SK-N-SH (cell line): ENCODE data around the gene MSANTD7.

Experiments
- CTCF ChIP-seq: fragments of 200-600 bp; sonication (generic); IDR thresholded peaks from 2 replicates; pipeline ENCODE4 v1.6.1; 2017; ENCODE audit warnings: antibody characterized with exemption, mild to moderate bottlenecking, moderate library complexity
- EP300 ChIP-seq, 2 experiments: IDR thresholded peaks; 2 replicates each; pipeline versions ENCODE4 v1.4.0 to v1.6.1; 2012; ENCODE audit warnings: borderline replicate concordance in 1 of 2, low read depth in 1 of 2, low read length in 1 of 2
- FOXJ3 ChIP-seq: sonication (generic); formaldehyde crosslinking; IDR thresholded peaks from 2 replicates; pipeline ENCODE4 v1.5.1; 2020; ENCODE audit warnings: mild to moderate bottlenecking, missing genetic modification reagents
- GABPA ChIP-seq: IDR thresholded peaks from 2 replicates; pipeline ENCODE4 v1.4.0; 2012; ENCODE audit warnings: low read depth, mild to moderate bottlenecking
- MEF2A ChIP-seq: IDR thresholded peaks from 2 replicates; pipeline ENCODE4 v1.4.0; 2012; ENCODE audit warnings: low read depth, borderline replicate concordance
- MXI1 ChIP-seq: IDR thresholded peaks from 2 replicates; pipeline ENCODE4 v1.6.1; 2012; ENCODE audit warnings: mild to moderate bottlenecking, low read depth, low read length, improper control_type of control experiment
- POLR2AphosphoS5 ChIP-seq: IDR thresholded peaks from 2 replicates; pipeline ENCODE4 v1.6.1; 2012; ENCODE audit warnings: low read depth, low read length
- TAF1 ChIP-seq: IDR thresholded peaks from 2 replicates; pipeline ENCODE4 v1.6.1; 2012; ENCODE audit warnings: low read depth, mild to moderate bottlenecking, low read length, moderate library complexity, borderline replicate concordance
- TEAD4 ChIP-seq: IDR thresholded peaks from 2 replicates; pipeline ENCODE4 v1.4.0; 2012; ENCODE audit warnings: mild to moderate bottlenecking, borderline replicate concordance; ENCODE audit not compliant: insufficient read depth
- USF2 ChIP-seq: fragments of 150-350 bp; IDR thresholded peaks from 2 replicates; pipeline ENCODE4 v1.6.1; 2017; ENCODE audit warnings: antibody characterized with exemption, low read length, low read depth, borderline replicate concordance
- ZBTB33 ChIP-seq: IDR thresholded peaks from 2 replicates; pipeline ENCODE4 v1.4.0; 2012; ENCODE audit warnings: low read depth, borderline replicate concordance

GRCh38 chr10:14843327-14843988, 5.4 kb downstream of the MSANTD7 start:
- TF ChIP-seq USF2 (no peak), CTCF (no peak), EP300 (IDR thresholded peaks at IDR 0.05; ENCODE audit: borderline replicate concordance in 1 of 2, low read depth in 1 of 2, low read length in 1 of 2) (no peak), FOXJ3 (CRISPR knock-in tag) (no peak), TEAD4 (no peak), TAF1 (no peak), MXI1 (no peak), POLR2AphosphoS5 (no peak), GABPA (no peak), ZBTB33 (no peak), MEF2A (no peak)
